ENCODE measurements around the gene CAB39L.

The CAB39L gene
- 4.1 to 14.7 reads per million in 2 donors for total RNA-seq

GRCh38 chr13:49443704-49444523 is at the start of gene CAB39L, which contains the start of gene SETDB2:
CAB39L (minus strand) TSS chr13:49444064; CDS start chr13:49382910, 61,154 bp downstream.
SETDB2 (plus strand) TSS chr13:49444274; CDS start chr13:49451894, 7,620 bp downstream.
- DNase-seq = peak; percentile 96

- DNase-seq = no peak
These were observed 44.7 kb upstream of the CAB39L start for GRCh38 chr13:49488563-49488962.

DNA sequence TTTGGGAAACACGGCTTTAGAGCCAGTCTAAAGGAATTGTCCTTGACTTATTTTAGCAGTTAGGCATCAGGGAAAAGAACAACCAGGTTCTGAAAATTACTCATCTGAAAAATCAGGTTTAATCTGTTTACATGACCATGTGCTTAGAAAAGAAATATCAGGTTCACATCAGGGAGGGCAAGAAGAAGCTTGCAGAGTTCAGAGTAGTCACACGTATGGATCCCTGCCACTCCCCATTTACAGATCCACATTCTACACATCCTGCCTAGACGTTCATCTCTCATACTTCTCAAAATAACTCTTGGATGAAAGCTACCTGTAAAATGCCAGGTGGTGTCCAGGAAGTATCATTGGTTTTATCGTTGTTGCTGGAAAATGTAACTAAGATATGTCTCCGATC is 37.9 kb upstream of the CAB39L start:
- DNase-seq = no peak

DNA sequence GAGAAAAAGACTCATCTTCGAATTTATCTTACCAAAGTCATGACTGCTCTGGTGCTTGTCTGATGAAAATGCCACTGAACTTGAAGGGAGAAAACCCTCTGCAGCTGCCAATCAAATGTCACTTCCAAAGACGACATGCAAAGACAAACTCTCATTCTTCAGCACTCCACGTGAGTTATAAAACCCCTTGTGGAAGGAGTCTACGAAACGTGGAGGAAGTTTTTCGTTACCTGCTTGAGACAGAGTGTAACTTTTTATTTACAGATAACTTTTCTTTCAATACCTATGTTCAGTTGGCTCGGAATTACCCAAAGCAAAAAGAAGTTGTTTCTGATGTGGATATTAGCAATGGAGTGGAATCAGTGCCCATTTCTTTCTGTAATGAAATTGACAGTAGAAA is 32.7 kb upstream of the CAB39L start:
- no peak for DNase-seq

DNA sequence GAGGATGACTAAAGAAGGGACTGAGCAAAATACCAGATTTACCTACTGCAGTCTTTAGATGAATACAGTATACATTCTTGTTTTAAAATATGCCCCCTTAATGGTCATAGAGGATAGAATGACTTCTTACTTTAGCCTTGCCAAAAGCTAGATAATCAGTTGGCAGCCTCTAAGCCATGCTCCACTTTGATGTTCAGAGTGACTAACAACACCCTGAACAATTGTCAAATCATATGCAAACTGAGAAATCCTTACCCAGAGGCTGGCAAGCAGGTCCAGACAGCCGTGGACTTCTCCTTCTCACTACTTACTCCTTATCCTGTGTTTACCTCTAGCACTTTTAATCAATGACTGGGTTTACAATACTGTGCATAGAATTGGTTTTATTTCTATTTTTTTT is 28.3 kb upstream of the CAB39L start:
- DNase-seq = no peak

DNA sequence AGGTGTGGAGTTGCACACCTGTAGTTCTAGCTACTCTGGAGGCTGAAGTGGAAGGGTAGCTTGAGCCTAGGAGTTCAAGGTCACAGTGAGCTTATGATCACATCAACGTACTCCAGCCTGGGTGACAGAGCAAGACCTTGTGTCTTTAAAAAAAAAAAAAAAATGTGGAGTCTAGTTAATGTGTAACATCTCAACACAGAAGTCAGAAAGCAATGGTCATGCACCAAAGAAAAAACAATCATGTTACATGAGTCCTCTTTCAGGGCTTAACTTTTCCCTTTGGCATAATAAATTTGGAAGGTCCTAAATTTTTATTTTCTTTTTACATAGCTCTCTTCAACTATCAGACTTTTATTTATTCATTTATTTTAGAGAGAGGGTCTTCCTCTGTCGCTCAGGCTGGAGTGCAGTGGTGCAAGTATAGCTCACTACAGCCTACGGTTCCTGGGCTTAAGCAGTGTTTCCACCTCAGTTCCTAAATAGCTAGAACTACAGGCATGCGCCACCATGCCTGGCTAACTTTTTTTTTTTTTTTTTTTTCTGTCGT is 22.5 kb upstream of the CAB39L start:
- no peak for DNase-seq

- no peak for DNase-seq
These were observed 20.9 kb upstream of the CAB39L start for GRCh38 chr13:49464621-49465325.

DNA sequence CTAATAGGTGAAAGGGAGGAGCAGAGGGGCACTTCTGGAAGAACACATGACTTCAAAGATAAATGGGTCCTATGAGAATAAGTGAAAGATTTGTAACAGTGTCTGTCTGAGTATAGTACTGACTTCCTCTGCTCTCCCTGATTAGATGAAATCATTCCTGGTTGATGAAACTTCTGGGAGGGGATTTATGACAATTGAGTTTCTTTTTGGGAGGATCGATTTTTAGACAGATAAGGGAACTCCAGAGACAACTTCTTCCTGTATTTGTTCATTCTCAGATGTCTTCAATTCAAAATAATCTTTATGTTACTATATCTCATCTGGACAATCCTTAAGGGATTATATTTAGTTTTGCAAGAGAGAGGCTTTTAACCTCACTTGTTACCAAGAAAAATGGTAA is 20.2 kb upstream of the CAB39L start:
- no peak for DNase-seq

- DNase-seq = no peak
These were observed 15.7 kb upstream of the CAB39L start for GRCh38 chr13:49459580-49459979.

DNA sequence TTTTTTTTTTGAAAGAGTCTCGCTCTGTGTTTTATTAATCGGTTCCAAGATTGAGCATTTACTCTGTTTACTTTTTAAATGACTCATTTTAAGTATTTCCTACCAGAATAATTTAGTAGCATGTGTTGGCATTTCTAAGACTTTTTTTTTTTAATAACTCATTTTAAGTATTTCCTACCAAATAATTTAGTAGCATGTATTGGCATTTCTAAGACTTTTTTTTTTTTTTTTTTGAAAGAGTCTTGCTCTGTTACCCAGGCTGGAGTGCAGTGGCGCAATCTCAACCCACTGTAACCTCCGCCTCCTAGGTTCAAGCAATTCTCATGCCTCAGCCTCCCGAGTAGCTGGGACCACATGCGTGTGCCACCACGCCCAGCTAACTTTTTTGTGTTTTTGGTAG is 13.4 kb upstream of the CAB39L start:
- no peak for DNase-seq

DNA sequence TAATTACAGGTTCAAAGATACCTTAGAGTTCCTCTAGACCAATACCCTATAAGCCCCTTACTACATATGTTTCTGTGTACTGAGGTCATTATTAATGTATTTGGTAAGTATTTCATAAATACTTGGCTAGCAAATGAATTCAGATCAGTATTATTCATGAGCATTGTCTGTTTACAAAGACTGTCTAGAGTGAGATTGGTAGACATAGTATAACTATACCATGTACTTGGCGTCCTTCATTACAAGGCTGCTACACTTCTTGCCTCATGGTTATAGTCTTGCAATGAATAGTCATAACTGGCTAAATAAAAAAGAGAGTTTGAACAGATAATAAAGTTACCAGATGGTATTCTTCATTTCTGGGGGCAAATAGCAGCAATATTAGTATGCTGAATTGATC is 12.3 kb upstream of the CAB39L start:
- no peak for DNase-seq

- DNase-seq = no peak
These were observed 11.1 kb upstream of the CAB39L start for GRCh38 chr13:49455007-49455398.

GRCh38 chr13:49454388-49455006 is 10.6 kb upstream of the CAB39L start:
- DNase-seq = no peak

DNA sequence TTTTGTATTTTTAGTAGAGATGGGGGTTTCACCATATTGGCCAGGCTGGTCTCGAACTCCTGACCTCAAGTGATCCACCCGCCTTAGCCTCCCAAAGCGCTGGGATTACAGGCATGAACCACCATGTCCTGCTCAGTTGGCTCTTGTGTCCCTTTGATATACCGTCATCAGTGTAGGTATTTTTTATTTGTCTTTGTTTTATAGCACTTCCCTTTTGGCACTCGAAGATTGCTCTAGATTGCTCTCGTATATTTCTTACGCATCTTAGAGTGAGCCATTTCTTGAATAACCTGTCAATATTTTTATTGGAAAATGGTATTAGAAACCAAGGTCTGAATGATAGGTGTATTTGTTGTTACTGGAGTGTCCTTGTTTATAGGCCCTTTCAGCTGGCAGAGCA is 9.6 kb upstream of the CAB39L start:
- DNase-seq = no peak

DNA sequence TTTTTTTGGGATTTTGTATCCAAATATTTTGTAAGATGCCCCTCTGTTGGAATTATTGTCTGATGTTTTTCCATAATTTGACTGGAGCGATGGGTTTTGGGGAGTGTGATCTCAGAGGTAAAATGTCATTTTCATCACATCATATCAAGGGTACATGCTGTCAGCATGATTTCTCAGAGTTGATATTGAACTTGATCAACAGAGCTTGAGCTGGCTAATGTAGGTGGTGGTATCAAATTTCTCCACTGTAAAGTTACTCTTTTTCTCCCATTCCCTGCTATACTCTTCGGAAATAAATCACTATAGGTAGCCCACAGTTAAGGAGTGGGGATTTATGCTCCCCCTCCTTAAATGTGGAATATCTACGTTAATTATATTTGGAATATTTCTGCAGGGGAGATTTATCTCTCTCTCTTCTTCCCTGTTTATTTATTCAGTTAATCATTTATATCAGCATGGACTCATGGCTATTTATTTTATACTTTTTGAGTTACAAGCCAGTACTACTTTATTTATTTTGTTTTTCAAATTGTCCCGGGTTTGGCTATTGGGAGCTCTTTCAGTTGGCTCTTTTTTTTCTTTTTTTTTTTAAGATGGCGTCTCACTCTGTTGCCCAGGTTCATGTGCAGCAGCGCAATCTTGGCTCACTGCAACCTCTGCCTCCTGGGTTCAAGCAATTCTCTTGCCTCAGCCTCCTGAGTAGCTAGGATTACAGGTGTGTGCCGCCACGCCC is 9.0 kb upstream of the CAB39L start:
- DNase-seq = no peak

DNA sequence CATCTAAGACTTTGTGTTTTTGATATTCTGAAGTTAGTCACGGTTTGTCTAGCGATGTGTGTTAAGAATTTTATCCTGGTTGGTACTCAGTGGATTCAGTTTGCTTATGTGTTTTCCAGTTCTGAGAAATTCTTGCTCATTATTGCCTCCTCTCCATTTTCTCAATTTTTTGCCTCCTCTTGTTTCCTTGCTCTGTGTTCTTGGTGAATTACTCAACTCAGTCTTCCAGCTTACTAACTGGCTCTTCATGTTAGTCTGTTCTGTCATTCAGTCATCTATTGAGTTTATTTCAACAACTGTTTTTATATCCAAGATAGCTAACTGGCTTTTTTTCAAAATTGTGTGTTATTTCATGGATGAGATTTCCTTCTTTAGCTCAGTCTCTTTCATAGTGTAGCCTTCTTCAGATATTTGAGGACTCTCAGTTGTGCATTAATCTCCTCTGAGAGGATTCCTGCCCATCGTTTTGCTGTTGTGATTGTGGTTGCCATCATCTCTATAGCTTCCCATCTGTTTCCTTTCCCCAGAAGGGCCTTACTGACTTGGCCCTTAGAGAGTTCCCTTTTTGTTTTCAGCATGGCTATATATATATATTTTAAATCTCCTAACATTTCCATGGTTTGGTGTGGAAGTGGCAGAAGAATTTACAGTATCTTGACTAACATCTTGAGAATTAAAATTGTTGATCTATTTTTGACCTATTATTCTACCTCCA is 6.4 kb upstream of the CAB39L start:
- no peak for DNase-seq

DNA sequence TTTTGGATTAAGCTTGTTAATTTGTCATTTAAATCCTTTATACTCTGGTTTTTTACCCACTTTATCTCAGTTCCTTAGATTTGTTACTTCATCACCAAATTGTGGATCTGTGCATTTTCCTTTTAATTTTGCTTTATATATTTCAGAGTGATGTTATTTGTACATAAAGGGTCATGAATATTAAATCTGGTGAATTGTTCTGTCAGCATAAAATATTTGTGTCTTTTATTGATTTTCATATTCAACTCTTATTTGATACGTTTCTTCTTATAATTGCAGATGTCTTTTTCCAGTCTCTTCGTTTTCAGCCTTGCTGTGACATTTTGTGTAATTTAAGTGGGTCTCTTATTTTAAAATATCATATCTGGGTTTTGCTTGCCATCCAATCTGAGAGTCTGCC is 4.9 kb upstream of the CAB39L start:
- no peak for DNase-seq

DNA sequence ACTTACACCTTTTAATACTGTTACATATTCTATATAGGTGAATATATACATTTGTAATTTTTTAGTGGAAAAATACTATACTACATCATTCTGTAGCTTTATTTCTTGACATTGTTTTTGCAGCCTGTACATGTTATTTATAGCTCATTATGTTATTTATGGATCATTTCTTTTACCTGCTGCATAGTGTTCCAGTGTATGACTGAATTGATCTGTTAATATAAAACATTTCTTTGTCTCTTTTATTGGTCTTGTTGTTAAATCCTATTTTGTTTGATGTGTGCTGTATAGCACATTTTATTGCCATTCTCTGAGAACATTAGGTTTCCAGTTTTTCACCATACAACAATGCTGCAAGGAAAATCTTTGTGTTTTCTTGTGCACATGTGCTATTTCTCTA is 2.6 kb upstream of the CAB39L start:
- DNase-seq = no peak

DNA sequence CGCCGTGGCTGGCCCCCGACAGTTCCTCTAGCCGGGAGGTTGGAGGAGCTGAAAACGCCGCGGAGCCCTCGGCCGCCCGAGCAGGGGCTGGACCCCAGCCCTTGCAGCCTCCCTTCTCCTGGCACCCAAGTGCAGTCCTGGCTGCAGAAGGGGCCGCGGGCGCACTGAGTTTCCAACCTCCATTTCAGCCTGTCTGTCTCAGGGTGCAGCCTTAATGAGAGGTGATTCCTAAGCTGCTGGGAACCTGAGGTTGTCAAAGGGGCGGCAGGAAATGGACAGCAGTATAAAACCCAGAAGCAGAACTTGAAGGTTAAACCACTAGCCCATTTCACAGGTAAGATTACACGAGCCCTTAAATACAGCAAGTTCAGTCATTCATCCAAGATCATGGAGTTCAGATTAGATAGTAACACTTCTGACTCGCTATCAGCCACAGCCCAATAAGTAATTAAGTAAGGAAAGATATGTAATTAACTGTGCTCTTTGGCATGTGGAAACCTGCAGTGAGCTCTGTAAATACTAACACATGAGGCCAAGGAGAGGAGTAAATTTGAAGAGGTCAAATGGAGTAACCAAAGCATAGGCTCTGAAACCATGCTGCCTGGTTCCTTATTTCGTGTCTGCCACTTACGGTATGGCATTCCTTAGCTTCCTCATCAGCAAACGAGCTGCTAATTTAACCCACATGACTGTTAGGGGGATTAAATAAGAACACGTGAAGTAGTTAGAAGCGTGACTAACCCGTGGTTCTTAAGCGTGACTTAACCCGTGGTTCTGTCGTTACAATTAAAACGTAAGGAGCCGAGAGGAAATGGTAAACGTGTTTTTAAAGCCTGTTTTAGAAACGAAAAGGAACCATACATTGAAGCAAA is 896 bp upstream of the CAB39L start:
- DNase-seq = no peak

DNA sequence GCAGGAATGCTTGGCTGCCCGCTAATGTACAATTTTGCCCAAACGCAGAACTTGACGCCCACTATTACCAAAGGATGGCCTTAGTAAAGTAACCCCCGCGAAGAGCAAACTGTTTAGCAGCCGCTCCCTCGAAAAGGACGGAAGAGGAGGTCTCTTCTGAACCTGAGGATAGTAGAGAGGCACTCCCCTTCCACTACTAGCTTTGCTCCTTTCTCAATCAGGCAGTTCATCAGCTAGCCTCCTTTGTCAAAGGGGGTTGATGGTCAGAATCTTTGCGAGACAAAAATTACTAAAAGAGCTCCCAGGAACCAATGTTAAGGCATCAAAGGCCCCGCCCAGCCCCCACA is 534 bp downstream of the CAB39L start:
- DNase-seq = no peak

DNA sequence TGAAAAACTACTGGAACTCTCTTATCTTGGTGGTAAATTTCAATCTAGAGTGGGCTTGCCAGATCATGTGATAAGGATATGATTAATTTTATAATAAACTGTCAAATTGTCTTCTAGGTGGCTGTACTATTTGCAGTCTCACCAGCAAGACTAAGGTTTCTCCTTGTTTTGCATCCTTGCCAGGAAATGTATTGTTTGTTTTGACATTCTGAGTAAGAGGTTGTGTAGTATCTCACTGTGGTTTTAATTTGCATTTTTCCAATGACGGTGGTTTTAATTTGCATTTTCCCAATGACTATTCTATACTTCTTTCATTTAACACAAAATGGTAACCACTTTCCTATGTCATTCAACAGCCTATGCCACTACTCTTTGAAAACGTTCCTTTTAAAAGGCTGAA is 2.0 kb downstream of the CAB39L start:
- DNase-seq = no peak

Data from T-helper 9 cell (primary cell).